ENCODE measurements around the gene PKD1L1.

DNA sequence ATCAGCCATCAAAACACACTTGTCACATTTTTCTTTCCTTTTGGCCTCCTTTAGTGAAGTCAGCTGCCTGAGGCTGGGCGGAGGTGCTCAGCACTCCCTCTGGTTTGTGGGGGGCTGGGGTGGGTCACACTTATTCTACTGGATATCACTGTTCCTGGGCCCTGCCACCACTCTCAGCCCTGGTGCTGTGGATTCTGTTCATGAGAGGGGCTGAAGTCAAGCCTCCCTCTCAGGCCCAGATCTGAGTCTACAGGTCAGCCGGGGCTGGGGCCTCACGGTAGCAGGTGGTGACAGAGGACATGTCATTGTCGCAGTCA is 185.6 kb downstream of the PKD1L1 start:
- 0 out of 2 replicates have a peak, but pooled peaks have one; percentile 18 for TF ChIP-seq ZNF565 (CRISPR knock-in tag; conservative IDR thresholded peaks at IDR 0.05; ENCODE audit: low read depth)
- TF ChIP-seq ARNTL (CRISPR knock-in tag; IDR thresholded peaks at IDR 0.05; ENCODE audit: borderline replicate concordance, low read depth): no peak
- TF ChIP-seq TCF4 (CRISPR knock-in tag; IDR thresholded peaks at IDR 0.05; ENCODE audit: borderline replicate concordance): no peak
- TF ChIP-seq, protein P1, sequence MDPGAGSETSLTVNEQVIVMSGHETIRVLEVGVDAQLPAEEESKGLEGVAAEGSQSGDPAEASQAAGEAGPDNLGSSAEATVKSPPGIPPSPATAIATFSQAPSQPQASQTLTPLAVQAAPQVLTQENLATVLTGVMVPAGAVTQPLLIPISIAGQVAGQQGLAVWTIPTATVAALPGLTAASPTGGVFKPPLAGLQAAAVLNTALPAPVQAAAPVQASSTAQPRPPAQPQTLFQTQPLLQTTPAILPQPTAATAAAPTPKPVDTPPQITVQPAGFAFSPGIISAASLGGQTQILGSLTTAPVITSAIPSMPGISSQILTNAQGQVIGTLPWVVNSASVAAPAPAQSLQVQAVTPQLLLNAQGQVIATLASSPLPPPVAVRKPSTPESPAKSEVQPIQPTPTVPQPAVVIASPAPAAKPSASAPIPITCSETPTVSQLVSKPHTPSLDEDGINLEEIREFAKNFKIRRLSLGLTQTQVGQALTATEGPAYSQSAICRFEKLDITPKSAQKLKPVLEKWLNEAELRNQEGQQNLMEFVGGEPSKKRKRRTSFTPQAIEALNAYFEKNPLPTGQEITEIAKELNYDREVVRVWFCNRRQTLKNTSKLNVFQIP (CRISPR knock-in tag; IDR thresholded peaks at IDR 0.05; ENCODE audit: borderline replicate concordance, low read depth): no peak
- no peak for TF ChIP-seq ZNF8 (CRISPR knock-in tag; IDR thresholded peaks at IDR 0.05)
